Gastrocnemius medialis (tissue), 4 donors: ENCODE measurements around the gene SUV39H2. TPM values are rescaled to one million over a fixed set of nuclear protein-coding genes. Genes with fewer than 3 reads are reported as not detected.

ENCODE experiments used
- ATAC-seq, 2 donors: fragments of 150-250 bp; one replicate each; pipeline ENCODE4 v1.9.1; 2016
- DNase-seq, 2 donors: peaks; one replicate each; pipeline ENCODE4 v3.0.0-alpha.2; 2019
- H3K27ac ChIP-seq, 4 donors: fragments of 200-600 bp; sonication (generic); 1 replicate in 1 of 4; 2 replicates in 3 of 4; pipeline ENCODE4 v1.5.1; 2016 to 2018; ENCODE audit warnings: mild to moderate bottlenecking in 2 of 4, moderate library complexity in 1 of 4
- H3K27me3 ChIP-seq, 3 donors: fragments of 200-600 bp; sonication (generic) in 2 of 3; 1 replicate in 1 of 3; 2 replicates in 2 of 3; pipeline versions ENCODE4 v1.5.1 to v1.6.0; 2016 to 2019; ENCODE audit warnings: mild to moderate bottlenecking in 1 of 3, moderate library complexity in 1 of 3
- H3K36me3 ChIP-seq, 2 donors: fragments of 200-600 bp; sonication (generic) in 1 of 2; one replicate each; pipeline ENCODE4 v1.5.1; 2017 to 2018
- H3K4me1 ChIP-seq, 2 donors: fragments of 200-600 bp; sonication (generic) in 1 of 2; one replicate each; pipeline ENCODE4 v1.5.1; 2016 to 2017; ENCODE audit warnings: mild to moderate bottlenecking in 2 of 2
- H3K4me3 ChIP-seq, 4 donors: fragments of 200-600 bp; sonication (generic) in 3 of 4; 1 replicate in 1 of 4; 2 replicates in 3 of 4; pipeline ENCODE4 v1.5.1; 2016 to 2019; ENCODE audit warnings: mild to moderate bottlenecking in 2 of 4
- H3K9me3 ChIP-seq, 3 donors: fragments of 200-600 bp; sonication (generic) in 2 of 3; 1 replicate in 1 of 3; 2 replicates in 2 of 3; pipeline ENCODE4 v1.5.1; 2016 to 2019
- CTCF ChIP-seq, 5 experiments: fragments of 450-650 bp in 3 of 5; fragments of 200-600 bp in 2 of 5; sonication (generic) in 2 of 5; IDR thresholded peaks in 4 of 5; conservative IDR thresholded peaks in 1 of 5; 1 replicate in 4 of 5; 2 replicates in 1 of 5; pipeline ENCODE4 v1.5.1; 2016 to 2019; ENCODE audit warnings: antibody characterized with exemption in 5 of 5, mild to moderate bottlenecking in 3 of 5, moderate library complexity in 3 of 5
- POLR2A ChIP-seq, 2 donors: fragments of 450-650 bp; IDR thresholded peaks; one replicate each; pipeline ENCODE4 v1.6.1; 2017; ENCODE audit warnings: antibody characterized with exemption in 2 of 2, mild to moderate bottlenecking in 2 of 2, moderate library complexity in 2 of 2
- in situ Hi-C, 4 donors: fragments of 200-750 bp; cut with MboI; loops; one replicate each; pipeline versions ENCODE4 v1.15.0 to v1.8.0; 2017; ENCODE audit warnings: low sequenced_read_pairs in 4 of 4
- intact Hi-C: fragments of 100-400 bp; cut with DNase I; formaldehyde crosslinking; loops from one replicate; pipeline ENCODE4 v1.15.1; 2023; ENCODE audit warnings: low total_unique reads
- total RNA-seq, 4 donors: library from RNA; depleted of rRNA; stranded (reverse); fragments of >200 nt; gene quantifications; one replicate each; pipeline versions ENCODE4 v1.1.0 to v1.2.3, GENCODE V29; 2016

Gene SUV39H2
- total RNA-seq, 4 donors from 2014 or later, result 0.71 to 7.4 (median 5.0) TPM

- no peak overlapping the region for H3K27ac ChIP-seq
- H3K36me3 ChIP-seq, result peaks cover 0 to 57% of the 10 kb centered on the region in 2 donors
- intact Hi-C loops (no loop called here), in situ Hi-C loops (loop anchor here in 2 of 4 donors (10.0 to 25.0 kb wide), 3 partner anchors 119 to 251 kb away; partner anchors contain the start of genes RPP38 (in 2 of the 2), ACBD7 (in 1 of the 2), DCLRE1C (in 1 of the 2) and MEIG1 (in 1 of the 2))
- no peak overlapping the region for H3K4me3 ChIP-seq
- peaks cover 7 to 11% of the 10 kb centered on the region in 2 donors for H3K4me1 ChIP-seq
- TF ChIP-seq CTCF (IDR thresholded peaks at IDR 0.05 in 4 of 5, conservative IDR thresholded peaks at IDR 0.05 in 1 of 5), result no peak
- ATAC-seq, result no peak
- no peaks in the 10 kb centered on the region for H3K9me3 ChIP-seq
- no peaks in the 10 kb centered on the region for H3K27me3 ChIP-seq
- DNase-seq, result no peak
Measured at GRCh38 chr10:14843327-14843988, 35.2 kb upstream of the SUV39H2 start.

- intact Hi-C loops, result no loop called here
- no peaks in the 10 kb centered on the region for H3K9me3 ChIP-seq
- H3K4me1 ChIP-seq, result peaks cover 0 to 2% of the 10 kb centered on the region in 2 donors
- H3K27ac ChIP-seq, result no peak overlapping the region
- in situ Hi-C loops, result loop anchor here in 2 of 4 donors (10.0 to 25.0 kb wide), 3 partner anchors 117 to 250 kb away; partner anchors contain the start of genes RPP38 (in 2 of the 2), ACBD7 (in 1 of the 2), DCLRE1C (in 1 of the 2) and MEIG1 (in 1 of the 2)
- H3K4me3 ChIP-seq, result no peak overlapping the region
- peaks cover 0 to 64% of the 10 kb centered on the region in 2 donors for H3K36me3 ChIP-seq
- TF ChIP-seq POLR2A (IDR thresholded peaks at IDR 0.05) (no peak), CTCF (IDR thresholded peaks at IDR 0.05 in 4 of 5, conservative IDR thresholded peaks at IDR 0.05 in 1 of 5) (no peak)
- no peaks in the 10 kb centered on the region for H3K27me3 ChIP-seq
- ATAC-seq, result no peak
- no peak for DNase-seq
Measured at GRCh38 chr10:14844948-14845347, 33.7 kb upstream of the SUV39H2 start.

- H3K4me1 ChIP-seq, result peaks cover 0 to 5% of the 10 kb centered on the region in 2 donors
- intact Hi-C loops, result no loop called here
- H3K27me3 ChIP-seq, result no peaks in the 10 kb centered on the region
- H3K4me3 ChIP-seq, result no peak overlapping the region
- no peak for TF ChIP-seq POLR2A (IDR thresholded peaks at IDR 0.05)
- peaks cover 3 to 28% of the 10 kb centered on the region in 2 donors for H3K36me3 ChIP-seq
- H3K9me3 ChIP-seq, result no peaks in the 10 kb centered on the region
- no peak overlapping the region for H3K27ac ChIP-seq
- no peak for DNase-seq
- in situ Hi-C loops, result no loop called here
- no peak for ATAC-seq
Measured at GRCh38 chr10:14852236-14852635, 26.4 kb upstream of the SUV39H2 start.

GRCh38 chr10:14855453-14855852 lies 23.2 kb upstream of the SUV39H2 start:
- peaks cover 0 to 7% of the 10 kb centered on the region in 2 donors for H3K4me1 ChIP-seq
- DNase-seq (no peak), ATAC-seq (no peak)
- no peak overlapping the region for H3K27ac ChIP-seq
- H3K27me3 ChIP-seq, result no peaks in the 10 kb centered on the region
- TF ChIP-seq CTCF (IDR thresholded peaks at IDR 0.05 in 4 of 5, conservative IDR thresholded peaks at IDR 0.05 in 1 of 5) (no peak), POLR2A (IDR thresholded peaks at IDR 0.05) (no peak)
- in situ Hi-C loops, result no loop called here
- peaks cover 3 to 23% of the 10 kb centered on the region in 2 donors for H3K36me3 ChIP-seq
- intact Hi-C loops, result no loop called here
- no peak overlapping the region for H3K4me3 ChIP-seq
- H3K9me3 ChIP-seq, result no peaks in the 10 kb centered on the region

- H3K4me3 ChIP-seq, result no peak overlapping the region
- peaks cover 0 to 7% of the 10 kb centered on the region in 2 donors for H3K4me1 ChIP-seq
- no peak for DNase-seq
- no peaks in the 10 kb centered on the region for H3K9me3 ChIP-seq
- H3K27ac ChIP-seq, result no peak overlapping the region
- intact Hi-C loops, result no loop called here
- TF ChIP-seq POLR2A (IDR thresholded peaks at IDR 0.05) (no peak), CTCF (IDR thresholded peaks at IDR 0.05 in 4 of 5, conservative IDR thresholded peaks at IDR 0.05 in 1 of 5) (no peak)
- peaks cover 3 to 13% of the 10 kb centered on the region in 2 donors for H3K36me3 ChIP-seq
- ATAC-seq, result no peak
- no peaks in the 10 kb centered on the region for H3K27me3 ChIP-seq
- in situ Hi-C loops, result no loop called here
Measured at GRCh38 chr10:14858338-14858960, 20.2 kb upstream of the SUV39H2 start.
